SKM-1 (cell line): ENCODE measurements around the gene MSX2.
"Not testable (repeated sequence)": the region's sequence is repeated elsewhere in the genome, so short reads cannot be mapped to it uniquely, and the experiment has no call there.

Source experiments
- DNase-seq: peaks from one replicate; lab custom pipeline; 2025; ENCODE audit not compliant: unreplicated experiment; lab: John Stamatoyannopoulos, UW

The MSX2 gene

GRCh38 chr5:174732036-174733020, 7.9 kb downstream of the MSX2 start:
- DNase-seq: no peak

- DNase-seq: no peak
Observed at GRCh38 chr5:174733091-174733690, 8.8 kb downstream of the MSX2 start.

DNA sequence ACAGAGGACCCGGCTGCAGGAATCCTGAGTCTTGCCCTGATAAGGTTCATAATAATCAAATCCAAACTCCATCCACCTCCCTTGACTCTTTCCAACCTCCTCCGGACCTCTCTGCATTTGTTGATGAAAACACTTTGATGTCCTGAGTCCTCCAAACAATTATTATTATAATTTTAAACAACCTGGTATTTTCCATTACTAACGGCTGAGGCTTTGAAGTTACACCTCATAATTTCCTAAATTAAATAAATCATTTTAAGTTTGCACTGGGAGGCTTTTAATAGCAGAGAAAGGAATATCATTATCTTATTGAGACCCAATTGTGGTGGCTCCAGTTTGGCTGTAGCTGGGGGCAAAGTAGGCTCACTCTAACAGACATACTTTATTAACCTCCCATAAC, 9.5 kb downstream of the MSX2 start:
- DNase-seq: no peak

- no peak for DNase-seq
Observed at GRCh38 chr5:174734571-174735497, 10.5 kb downstream of the MSX2 start.

- no peak for DNase-seq
Observed at GRCh38 chr5:174735498-174736330, 11.3 kb downstream of the MSX2 start.

GRCh38 chr5:174736331-174736721, 11.9 kb downstream of the MSX2 start:
- DNase-seq: no peak

GRCh38 chr5:174736777-174737176, 12.4 kb downstream of the MSX2 start:
- no peak for DNase-seq

- DNase-seq: no peak
Observed at GRCh38 chr5:174737330-174737729, 12.9 kb downstream of the MSX2 start.

DNA sequence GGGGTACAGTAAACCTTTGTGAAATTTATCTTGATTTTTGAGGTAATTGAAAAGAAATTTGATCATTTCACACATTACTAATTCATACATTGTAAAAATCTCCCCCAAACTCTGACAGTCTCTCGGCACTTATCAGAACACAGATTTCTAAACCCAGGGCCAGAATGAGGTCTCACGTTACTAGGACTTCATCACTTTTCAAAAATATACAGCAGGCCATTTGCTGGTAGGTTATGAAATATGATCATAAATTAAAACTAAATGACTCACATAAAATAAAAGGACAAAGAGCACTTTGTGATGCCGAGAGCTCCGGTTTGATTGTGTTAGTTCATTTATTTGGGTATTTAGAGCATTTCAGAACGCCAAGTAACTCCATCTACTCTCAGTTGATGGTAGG, 17.0 kb downstream of the MSX2 start:
- no peak for DNase-seq

- no peak for DNase-seq
Observed at GRCh38 chr5:174744896-174745295, 20.5 kb downstream of the MSX2 start.

- DNase-seq: no peak
Observed at GRCh38 chr5:174745590-174746103, 21.3 kb downstream of the MSX2 start.

DNA sequence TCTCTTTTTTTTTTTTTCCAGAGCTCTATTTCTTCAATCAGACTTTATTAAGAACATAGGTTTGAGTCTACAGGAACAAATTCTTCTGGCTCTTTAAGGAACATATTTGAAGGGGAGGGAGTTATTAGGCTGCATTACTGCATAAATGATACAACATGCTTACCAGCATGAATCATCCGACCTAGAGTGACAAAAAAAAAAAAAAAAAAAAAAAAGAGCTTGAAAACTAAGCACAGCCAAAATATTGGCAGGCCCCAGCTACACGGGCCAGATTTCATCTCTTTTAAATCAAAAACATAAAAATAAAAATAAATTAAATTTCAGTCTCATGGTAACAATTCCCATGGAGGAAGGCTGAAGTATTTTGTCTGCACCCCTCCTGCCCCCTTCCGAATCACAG, 26.3 kb downstream of the MSX2 start:
- no peak for DNase-seq

DNA sequence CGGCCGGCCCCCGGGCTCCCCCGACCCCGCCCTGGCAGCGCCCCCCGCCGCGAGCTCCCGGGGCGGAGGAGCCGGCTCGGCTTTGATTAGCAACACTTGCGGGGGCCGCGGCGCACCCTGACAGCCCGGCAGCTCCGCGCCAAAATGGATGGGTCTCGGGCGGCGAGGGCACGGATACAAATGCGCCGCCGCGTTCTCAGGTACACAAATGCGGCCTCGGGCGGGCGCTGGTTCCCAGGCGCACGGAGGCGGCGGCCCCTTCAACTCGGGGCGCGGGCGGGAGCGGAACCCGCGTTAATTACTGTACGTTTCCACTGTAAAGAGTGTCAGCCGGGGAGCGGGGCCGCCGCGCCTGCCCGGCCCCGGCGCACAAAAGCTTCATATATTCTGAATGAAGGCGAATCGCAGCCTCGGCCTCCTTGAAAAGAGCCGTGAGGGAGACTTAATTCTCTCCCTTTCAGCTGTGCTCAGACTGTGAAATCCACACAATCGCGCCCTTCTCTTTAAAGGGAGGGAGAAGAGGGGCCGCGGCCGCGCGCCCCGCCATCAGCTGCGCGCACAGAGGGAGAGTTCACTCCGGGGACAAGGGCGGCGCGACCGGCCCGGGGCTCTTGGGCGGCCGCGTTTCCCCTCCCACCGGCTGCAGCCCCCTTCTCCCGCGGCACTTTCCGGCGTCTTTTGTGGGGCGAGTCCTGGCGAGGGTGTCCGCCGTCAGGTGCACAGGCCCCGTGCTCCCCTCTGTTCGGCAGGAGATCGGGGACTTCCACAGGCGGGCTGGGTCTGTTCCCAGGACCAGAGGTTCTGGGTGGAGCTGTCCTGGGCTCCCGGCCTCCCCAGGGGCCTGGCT, 27.0 kb downstream of the MSX2 start:
- no peak for DNase-seq

DNA sequence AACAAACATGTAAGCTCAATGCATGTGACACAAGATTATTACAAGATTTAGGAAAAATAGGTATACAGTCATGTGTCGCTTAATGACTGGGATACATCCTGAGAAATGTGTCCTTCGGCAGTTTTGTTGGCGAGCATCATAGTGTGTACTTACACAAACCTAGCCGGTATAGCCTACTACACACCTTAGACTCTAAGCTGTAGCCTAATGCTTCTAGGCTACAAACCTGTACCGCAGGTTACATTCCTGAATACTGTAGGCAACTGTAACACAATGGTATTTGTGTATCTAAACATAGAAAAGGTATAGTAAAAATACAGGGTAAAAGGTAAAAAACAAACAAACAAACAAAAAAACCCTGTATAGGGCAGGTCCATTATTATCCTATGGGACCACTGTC, 27.7 kb downstream of the MSX2 start:
- no peak for DNase-seq

DNA sequence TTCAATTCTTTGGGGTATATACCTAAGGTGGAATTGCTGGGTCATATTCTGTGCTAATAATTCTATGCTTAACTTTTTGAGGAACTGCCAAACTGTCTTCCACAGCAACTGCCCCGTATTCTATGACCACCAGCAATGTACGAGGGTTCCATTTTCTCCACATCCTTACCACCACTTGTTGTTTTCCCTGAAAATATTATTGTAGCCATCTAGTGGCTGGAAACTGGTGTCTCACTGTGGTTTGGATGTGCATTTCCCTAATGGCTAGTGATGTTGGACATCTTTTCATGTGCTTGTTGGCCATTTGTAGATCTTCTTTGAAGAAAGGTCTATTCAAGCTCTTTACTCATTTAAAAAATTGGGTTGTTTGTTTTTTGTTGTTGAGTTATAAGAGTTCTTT, 30.7 kb downstream of the MSX2 start:
- DNase-seq: no peak

GRCh38 chr5:174759091-174759490, 34.7 kb downstream of the MSX2 start:
- DNase-seq: no peak

- DNase-seq: no peak
Observed at GRCh38 chr5:174760721-174761120, 36.3 kb downstream of the MSX2 start.

GRCh38 chr5:174761341-174761740, 37.0 kb downstream of the MSX2 start:
- DNase-seq: not testable (repeated sequence)

GRCh38 chr5:174764309-174764708, 39.9 kb downstream of the MSX2 start:
- no peak for DNase-seq
